WI38 (cell line): ENCODE measurements around the gene SHISA6.

Experiments
- H3K4me3 ChIP-seq: 2 replicates; pipeline ENCODE4 v1.5.1; 2011; ENCODE audit warnings: low read depth, mild to moderate bottlenecking, control low read depth, low read length
- CTCF ChIP-seq: IDR thresholded peaks from 2 replicates; pipeline ENCODE4 v1.5.1; 2012; ENCODE audit warnings: low read depth, mild to moderate bottlenecking, control low read depth, low read length

SHISA6 gene

GRCh38 chr17:11240841-11241610, at the start of gene SHISA6:
TSS of gene SHISA6 (plus strand) at chr17:11241213.
- no peak for TF ChIP-seq CTCF
- H3K4me3 ChIP-seq = no peak within 1 kb of the TSS

- no peak for TF ChIP-seq CTCF
- H3K4me3 ChIP-seq = no peak overlapping the region
These were observed 45.2 kb upstream of the SHISA6 start for GRCh38 chr17:11195801-11196200.

GRCh38 chr17:11204991-11205390, 36.0 kb upstream of the SHISA6 start:
- H3K4me3 ChIP-seq = no peak overlapping the region
- no peak for TF ChIP-seq CTCF

GRCh38 chr17:11205659-11206058, 35.4 kb upstream of the SHISA6 start:
- no peak for TF ChIP-seq CTCF
- H3K4me3 ChIP-seq = no peak overlapping the region

- H3K4me3 ChIP-seq = no peak overlapping the region
- no peak for TF ChIP-seq CTCF
These were observed 31.1 kb upstream of the SHISA6 start for GRCh38 chr17:11209906-11210305.

- no peak for TF ChIP-seq CTCF
These were observed 28.2 kb upstream of the SHISA6 start for GRCh38 chr17:11212792-11213191.

GRCh38 chr17:11216976-11217375, 24.0 kb upstream of the SHISA6 start:
- no peak overlapping the region for H3K4me3 ChIP-seq
- TF ChIP-seq CTCF = no peak

More at GRCh38 chr17:11212792-11213191, 28.2 kb upstream of the SHISA6 start:
- H3K4me3 ChIP-seq = no peak overlapping the region
